ENCODE measurements around the gene TBL2.
"Not testable (repeated sequence)": the region's sequence is repeated elsewhere in the genome, so short reads cannot be mapped to it uniquely, and the experiment has no call there.

The TBL2 gene

GRCh38 chr7:73606801-73607691 lies 28.7 kb upstream of the TBL2 start:
- peak; percentile 31 for DNase-seq

- DNase-seq, result no peak
These were observed 27.3 kb upstream of the TBL2 start for GRCh38 chr7:73605601-73606220.

- no peak for DNase-seq
These were observed 24.6 kb upstream of the TBL2 start for GRCh38 chr7:73602721-73603651.

GRCh38 chr7:73599916-73600315 lies 21.5 kb upstream of the TBL2 start:
- DNase-seq, result no peak

- no peak for DNase-seq
These were observed 20.9 kb upstream of the TBL2 start for GRCh38 chr7:73599151-73599882.

- DNase-seq, result no peak
These were observed 19.8 kb upstream of the TBL2 start for GRCh38 chr7:73597978-73598782.

- DNase-seq, result no peak
These were observed 18.0 kb upstream of the TBL2 start for GRCh38 chr7:73596191-73597065.

- DNase-seq, result no peak
These were observed 17.0 kb upstream of the TBL2 start for GRCh38 chr7:73595358-73595757.

GRCh38 chr7:73593207-73594045 lies 15.0 kb upstream of the TBL2 start:
- no peak for DNase-seq

- DNase-seq, result no peak
These were observed 8.5 kb upstream of the TBL2 start for GRCh38 chr7:73586911-73587310.

GRCh38 chr7:73585196-73585595 lies 6.8 kb upstream of the TBL2 start:
- no peak for DNase-seq

- no peak for DNase-seq
These were observed 4.4 kb upstream of the TBL2 start for GRCh38 chr7:73582664-73583202.

GRCh38 chr7:73581006-73581405 lies 2.6 kb upstream of the TBL2 start:
- not testable (repeated sequence) for DNase-seq

- DNase-seq, result peak; percentile 16
These were observed 595 bp downstream of the TBL2 start for GRCh38 chr7:73577627-73578341.

- DNase-seq, result no peak
These were observed 4.6 kb downstream of the TBL2 start for GRCh38 chr7:73573791-73574190.

GRCh38 chr7:73573276-73573675 lies 5.1 kb downstream of the TBL2 start:
- DNase-seq, result no peak

- no peak for DNase-seq
These were observed 5.6 kb downstream of the TBL2 start for GRCh38 chr7:73572767-73573186.

GRCh38 chr7:73570977-73571376 lies 7.4 kb downstream of the TBL2 start:
- no peak for DNase-seq

- no peak for DNase-seq
These were observed 7.9 kb downstream of the TBL2 start for GRCh38 chr7:73570521-73570920.

Measured in fibroblast of upper back skin (primary cell).